ENCODE measurements around the gene PCK1. TPM values are rescaled to one million over a fixed set of nuclear protein-coding genes. Genes with fewer than 3 reads are reported as not detected.

PCK1 gene
- total RNA-seq, 1 donor from 2014 or later = 331 TPM

DNA sequence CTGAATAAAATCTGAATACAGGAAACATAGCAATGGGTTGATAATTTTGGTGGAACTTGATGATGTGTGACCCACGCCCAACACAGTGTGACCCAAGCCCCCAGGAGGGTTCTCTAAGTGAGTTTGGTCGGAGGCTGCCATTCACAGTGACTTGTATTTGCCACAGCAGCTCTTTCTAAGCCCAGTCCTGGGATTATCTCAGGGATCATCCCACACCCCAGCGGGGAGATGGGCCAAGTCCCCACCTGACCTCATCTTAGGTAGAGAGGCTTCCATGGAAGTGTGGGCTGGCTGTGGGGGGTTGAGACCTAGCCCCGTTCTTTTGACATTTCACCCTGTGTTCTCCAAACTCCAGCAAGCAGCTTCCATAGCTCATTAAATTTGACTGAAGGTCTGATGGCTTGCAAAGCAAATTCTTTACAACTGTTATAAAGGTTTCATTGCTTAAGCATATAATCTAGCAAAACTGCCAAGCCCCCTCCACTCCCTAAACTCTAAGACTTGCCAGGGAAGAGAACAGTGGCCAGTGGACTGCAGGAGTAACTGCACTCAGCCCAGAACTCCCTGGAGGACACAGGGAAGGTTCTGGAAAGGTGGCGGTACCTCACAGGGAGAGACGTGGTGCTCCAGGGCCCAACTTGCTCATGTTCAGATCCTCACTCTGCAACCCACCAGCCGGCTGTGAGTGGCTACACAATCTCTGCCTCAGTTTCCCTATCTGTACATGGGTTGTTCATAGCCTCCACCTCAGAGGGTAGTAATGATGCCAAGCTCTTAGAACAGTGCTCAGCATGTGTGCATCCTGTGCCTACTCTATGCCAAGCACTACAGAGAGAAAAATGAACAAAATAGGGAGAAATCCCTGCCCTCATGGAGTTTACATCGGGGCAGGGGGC, 1.0 kb upstream of the PCK1 start:
- peak; percentile 24 for DNase-seq (ENCODE audit: low spot score)

DNA sequence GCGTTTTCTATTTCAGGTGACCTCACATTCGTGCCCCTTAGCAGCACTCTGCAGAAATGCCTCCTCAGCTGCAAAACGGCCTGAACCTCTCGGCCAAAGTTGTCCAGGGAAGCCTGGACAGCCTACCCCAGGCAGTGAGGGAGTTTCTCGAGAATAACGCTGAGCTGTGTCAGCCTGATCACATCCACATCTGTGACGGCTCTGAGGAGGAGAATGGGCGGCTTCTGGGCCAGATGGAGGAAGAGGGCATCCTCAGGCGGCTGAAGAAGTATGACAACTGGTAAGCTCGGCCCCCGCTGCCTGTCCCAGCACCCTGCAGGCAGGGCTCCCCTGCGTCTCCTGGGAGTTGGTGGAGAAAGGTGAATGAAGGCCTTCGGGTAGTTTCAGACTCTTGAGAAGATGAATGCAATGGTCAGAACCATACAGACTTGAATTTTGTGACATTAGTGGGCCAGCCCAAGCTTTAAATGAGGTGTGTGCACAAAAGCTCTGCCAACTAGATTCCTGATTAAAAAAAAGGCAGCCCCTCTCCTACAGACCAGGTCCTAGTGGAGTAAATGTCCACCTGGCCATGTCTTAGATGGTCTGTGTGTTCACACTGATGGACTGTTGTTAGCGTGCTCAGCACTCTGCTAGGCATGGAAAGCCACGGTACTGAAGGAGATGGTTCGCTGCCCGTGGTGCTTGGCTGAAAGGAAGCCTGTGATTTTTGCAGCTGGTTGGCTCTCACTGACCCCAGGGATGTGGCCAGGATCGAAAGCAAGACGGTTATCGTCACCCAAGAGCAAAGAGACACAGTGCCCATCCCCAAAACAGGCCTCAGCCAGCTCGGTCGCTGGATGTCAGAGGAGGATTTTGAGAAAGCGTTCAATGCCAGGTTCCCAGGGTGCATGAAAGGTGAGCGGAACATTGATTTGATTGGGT, 708 bp downstream of the PCK1 start:
- no peak for DNase-seq (ENCODE audit: low spot score)

DNA sequence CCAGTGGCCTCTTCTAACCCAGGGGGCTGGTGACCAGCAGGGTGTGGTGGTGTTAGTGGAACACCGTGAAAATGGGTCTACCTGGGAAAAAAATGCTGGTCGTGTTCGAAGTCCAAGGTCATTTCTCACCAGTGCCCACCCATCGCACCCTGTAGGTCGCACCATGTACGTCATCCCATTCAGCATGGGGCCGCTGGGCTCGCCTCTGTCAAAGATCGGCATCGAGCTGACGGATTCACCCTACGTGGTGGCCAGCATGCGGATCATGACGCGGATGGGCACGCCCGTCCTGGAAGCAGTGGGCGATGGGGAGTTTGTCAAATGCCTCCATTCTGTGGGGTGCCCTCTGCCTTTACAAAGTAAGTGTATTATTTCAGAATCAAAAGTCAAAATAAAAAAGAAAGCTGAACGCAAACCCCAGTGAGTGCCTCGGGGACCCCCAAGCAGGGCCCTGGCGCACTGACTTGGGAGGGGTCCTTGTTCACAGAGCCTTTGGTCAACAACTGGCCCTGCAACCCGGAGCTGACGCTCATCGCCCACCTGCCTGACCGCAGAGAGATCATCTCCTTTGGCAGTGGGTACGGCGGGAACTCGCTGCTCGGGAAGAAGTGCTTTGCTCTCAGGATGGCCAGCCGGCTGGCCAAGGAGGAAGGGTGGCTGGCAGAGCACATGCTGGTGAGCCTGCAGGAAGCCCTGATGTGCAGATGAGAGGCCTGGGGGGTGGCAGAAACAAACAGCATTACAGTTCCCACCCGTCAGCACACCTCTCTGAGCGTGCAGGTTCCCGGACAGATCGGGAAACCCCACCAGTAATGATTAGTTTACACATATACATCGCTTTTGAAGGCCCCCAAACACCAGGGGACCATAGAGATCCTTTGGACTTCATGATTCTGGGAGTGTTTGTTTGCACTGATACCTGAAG, 1.9 kb downstream of the PCK1 start:
- DNase-seq (ENCODE audit: low spot score) = no peak

DNA sequence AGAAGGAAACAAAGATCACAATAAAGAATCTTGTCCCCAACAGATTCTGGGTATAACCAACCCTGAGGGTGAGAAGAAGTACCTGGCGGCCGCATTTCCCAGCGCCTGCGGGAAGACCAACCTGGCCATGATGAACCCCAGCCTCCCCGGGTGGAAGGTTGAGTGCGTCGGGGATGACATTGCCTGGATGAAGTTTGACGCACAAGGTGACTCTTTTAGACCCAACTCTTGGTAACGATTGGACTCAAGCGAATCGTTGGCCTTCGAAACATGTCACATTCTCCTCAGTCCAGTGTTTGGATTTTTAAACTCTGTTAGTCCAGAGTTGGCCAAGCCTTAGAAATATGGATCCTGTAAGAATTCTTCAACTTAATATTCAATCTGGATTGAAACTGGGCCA, 2.6 kb downstream of the PCK1 start:
- DNase-seq (ENCODE audit: low spot score) = no peak

DNA sequence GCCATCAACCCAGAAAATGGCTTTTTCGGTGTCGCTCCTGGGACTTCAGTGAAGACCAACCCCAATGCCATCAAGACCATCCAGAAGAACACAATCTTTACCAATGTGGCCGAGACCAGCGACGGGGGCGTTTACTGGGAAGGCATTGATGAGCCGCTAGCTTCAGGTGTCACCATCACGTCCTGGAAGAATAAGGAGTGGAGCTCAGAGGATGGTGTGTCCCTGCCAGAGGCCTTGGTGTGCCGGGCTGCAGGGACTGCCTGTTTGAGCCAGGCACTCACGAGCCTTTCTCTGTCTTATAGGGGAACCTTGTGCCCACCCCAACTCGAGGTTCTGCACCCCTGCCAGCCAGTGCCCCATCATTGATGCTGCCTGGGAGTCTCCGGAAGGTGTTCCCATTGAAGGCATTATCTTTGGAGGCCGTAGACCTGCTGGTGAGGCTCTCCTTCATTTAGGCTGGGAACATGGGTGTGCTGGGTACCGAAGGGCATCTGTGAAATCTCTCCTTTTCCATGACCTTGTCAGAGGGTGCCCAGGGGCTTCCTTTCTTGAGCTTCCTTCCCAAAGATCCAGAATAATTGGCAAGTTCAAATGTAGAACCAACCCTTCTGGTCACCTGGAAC, 3.4 kb downstream of the PCK1 start:
- no peak for DNase-seq (ENCODE audit: low spot score)

DNA sequence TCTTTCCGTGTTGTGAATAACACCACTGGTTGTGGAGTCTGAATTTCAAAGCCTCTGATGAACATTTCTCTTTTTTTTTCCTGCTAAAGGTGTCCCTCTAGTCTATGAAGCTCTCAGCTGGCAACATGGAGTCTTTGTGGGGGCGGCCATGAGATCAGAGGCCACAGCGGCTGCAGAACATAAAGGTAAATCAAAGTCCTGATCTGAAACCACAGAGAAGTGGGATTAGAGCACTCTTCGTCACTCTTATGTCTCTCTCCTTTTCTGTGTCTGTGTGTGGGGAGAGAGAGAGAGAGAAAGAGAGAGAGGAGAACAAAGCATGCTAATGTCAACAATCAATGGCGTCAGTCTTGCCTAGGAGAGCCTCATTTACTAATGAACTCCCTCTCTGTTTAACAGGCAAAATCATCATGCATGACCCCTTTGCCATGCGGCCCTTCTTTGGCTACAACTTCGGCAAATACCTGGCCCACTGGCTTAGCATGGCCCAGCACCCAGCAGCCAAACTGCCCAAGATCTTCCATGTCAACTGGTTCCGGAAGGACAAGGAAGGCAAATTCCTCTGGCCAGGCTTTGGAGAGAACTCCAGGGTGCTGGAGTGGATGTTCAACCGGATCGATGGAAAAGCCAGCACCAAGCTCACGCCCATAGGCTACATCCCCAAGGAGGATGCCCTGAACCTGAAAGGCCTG, 4.2 kb downstream of the PCK1 start:
- no peak for DNase-seq (ENCODE audit: low spot score)

DNA sequence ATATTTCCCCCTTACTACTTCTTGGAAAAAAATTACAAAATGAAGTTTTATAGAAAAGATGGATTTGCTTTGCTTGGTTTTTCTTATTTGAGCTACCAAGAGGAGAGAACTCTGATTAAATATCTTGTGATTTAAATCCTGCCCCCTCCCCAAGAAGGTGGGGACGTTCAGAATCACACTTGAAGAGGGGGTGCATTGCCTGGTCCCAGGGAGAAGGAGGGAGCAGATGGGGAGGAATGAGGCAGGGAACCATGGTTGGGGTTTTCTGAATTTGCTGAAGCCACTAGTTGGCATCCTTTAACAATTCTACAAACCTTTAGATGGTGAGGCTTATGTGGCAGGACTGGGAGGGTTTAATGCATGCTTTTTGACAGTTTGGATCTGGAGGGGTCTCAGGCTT, 5.5 kb downstream of the PCK1 start:
- no peak for DNase-seq (ENCODE audit: low spot score)

DNA sequence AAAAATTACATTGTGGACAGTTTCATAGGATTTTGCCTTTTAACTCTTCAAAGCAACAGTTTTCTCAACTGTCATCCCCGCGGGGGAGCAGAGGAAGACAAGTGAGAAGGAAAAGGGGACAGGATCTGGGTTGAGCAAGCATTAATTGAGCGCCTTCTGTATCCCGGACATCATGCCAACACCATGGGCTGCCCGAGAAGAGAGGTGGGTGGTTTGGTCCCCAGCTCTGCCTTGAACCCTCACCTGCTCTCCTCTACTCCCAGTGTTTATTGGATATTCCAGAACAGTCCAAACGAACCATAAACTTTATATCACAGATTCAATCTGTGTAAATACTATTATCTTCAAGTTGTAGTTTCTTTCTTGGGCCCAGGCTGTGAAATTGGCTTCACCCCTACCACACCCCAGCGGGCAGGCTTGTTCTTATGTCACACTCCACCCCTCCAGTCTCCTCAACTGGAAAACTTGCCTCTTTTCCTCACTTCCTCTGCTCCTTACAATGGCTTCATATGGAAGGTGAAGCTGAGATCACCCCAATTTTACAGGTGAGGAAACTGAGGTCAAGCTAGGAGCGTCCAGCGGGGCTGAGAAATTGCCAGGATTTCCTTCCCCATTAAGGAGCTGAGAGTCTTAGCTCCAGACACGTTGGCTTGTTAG, 6.0 kb downstream of the PCK1 start:
- no peak for DNase-seq (ENCODE audit: low spot score)

DNA sequence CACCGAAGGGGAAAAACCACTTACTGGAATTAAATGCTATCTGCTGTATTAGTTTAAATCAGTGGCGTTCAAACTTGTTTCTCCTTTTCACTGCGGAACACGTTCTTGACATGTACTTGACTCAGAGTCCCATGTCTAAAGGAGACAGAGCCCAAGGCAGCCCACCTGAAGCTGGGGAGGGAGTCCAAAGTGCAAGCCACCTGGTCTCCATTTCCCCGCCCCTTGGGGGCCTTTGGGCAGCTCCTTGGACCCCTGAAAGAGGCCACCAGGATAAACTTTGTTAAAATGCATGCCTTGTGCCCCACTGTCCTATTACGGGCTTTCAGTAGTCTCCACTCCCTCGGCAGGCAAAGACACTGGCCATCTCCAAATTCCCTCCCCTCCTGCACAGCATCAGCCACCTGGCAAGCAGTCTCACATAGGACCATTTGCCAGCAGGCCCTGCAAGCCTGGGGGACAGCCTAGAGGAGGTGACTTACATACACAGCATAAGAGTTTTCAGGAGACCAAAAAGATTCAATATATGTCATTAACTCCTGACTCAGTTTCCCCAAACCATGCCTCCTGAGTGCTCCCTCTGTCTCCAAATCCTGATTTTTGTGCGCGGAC, 6.7 kb downstream of the PCK1 start:
- DNase-seq (ENCODE audit: low spot score) = no peak

DNA sequence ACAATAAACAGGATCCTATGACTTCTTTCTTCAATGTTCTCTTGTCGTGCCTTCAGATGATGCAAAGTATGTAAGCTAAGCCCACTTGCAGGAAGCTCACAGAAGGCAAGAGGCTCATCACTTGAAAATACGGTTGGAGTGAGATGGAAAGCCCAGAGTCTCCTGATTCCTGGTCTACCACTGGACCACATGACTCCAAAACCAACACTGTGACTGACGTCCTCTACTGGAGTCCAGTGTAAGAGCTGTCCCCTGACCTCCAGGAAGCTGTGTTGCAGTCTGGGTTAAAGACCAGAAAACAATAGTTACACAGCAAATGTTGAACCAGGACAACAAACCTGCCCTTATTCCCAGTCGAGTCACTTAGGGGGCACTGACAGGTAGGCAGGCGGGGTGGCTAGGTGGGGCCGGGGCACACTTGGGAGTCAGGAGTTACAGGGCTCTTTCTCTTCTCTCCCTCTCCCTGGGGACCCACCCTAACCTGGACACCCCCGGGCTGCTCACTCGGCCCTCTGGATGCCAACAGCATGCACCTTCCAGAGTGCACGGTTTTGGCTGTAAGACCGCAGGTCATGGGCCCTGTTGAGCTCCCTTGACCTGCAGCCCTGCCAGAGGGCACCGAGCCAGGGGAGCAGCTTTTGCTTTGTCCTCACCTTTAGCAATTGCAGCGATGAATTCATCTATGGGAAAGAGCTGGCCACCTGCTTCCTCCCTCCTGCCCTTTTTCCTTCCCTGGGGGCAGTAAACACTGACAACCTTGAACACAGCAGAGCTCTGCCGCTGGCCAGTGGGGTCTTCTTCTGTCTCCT, 7.4 kb downstream of the PCK1 start:
- DNase-seq (ENCODE audit: low spot score) = no peak

DNA sequence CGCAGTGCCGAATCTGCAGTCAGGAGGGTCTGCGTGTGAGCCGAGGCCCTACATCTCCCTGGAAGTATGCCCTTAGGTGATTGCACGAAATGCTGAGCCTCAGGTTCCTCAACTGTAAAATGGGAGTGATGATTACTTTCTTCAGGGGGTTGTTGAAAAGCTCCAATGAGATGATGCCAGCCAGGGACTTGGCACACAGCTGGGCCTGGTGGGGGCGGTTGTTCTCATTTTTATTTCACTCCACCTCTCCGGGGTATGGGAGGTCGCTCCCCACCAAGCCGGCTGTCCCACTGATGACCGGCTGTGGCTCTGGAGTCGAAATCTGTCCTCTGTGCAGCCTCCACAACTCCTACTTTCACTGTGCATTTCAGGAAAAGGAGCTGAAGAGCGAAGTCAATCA, 8.1 kb downstream of the PCK1 start:
- no peak for DNase-seq (ENCODE audit: low spot score)

DNA sequence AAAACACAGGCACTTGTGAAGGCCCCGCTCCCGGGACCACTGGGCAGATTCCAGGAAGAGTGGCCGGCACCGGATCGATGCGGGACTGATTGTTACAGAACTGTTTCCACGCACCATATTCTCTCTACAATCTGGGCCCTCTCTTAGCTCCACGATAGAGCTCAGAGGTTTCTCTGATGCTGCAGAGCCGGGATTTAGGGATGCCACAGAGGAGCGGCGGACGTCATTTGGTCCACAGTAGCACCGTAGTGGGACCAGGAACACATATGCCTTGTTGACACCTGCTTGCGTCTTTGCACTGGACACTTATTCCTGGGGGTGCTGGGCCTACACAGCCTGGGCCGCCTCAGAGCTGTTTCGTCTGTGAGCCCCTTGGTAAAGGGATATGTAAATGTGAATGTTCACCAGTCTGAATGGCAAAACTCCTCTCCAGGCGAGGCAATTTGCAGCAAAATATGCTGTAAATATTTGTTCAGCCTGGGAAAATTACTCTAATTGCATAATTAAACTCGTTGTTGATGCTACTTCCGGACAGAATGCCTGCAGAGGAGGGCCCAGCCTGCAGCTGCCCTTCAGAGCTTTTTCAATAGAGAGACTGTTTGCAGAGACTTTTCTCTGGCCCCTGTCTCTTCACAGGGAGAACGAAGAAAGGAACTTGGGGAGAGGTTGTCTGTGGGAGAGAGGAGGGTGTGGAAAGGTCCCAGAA, 9.4 kb downstream of the PCK1 start:
- no peak for DNase-seq (ENCODE audit: low spot score)

DNA sequence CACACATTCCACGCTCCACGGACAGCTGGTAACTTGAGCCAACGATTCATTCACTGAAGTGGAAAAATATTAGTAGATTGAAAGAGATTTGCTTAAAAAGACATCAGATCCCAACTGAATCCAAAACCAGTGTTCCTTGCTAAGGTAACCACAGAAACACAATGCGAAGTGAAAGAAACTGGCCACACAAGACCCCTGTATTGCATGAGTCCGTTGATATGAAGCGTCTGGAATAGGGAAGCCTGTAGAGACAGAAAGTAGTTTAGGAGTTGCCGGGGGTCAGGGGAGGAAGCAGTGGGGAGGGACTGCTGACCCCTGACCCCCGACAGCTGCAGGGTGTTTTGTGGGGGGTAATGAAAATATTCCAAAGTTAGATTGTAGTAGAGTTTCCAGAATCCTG, 10.0 kb downstream of the PCK1 start:
- no peak for DNase-seq (ENCODE audit: low spot score)

DNA sequence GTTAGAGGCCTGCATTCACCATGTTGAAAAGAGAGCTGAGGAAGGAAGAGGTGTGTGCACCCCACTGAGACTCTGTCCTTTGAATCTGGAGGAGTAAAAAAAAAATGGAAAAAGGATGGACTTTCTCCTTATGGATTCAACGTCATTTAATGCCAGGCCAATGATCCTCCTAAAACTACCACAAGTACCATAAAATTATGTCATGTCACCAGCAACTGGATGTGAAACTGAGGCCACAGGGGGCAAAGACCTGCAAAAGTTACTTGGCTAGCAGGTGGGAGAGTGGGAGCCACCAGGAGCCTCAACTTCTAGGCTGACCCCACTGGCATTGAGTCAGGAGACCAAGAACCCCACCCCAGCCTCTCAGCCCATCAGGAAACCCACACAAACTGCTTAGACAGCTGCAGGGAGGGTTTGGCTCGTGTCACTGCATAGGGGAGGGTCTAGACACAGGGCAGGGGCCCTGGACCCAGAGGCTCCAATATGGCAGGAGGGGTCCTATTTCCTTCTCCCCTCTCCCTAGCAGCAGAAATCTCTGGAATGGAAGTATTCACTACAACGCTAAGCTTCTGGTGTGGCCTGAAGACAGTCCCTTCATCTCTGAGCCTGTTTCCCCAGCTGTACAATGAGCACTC, 11.0 kb downstream of the PCK1 start:
- no peak for DNase-seq (ENCODE audit: low spot score)

DNA sequence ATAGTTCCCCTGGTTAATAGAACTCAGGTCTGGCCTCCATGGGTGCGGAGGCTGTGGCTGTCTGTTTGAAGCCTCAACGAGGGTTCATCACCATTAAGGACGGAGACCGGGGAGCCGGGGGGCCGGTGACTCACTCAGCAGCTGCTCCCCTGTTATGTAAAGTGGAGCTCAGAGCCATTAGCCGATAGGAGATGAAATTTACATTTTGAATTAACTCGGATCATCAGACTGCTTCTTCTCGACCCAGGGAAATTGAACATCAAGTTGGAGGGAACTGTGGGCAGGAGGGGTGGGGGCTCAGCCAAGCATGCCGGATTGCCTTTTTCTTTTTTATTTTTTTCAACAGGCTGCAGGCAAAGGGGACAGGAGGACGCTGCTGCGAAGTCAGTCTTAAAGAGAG, 12.3 kb downstream of the PCK1 start:
- DNase-seq (ENCODE audit: low spot score) = no peak

DNA sequence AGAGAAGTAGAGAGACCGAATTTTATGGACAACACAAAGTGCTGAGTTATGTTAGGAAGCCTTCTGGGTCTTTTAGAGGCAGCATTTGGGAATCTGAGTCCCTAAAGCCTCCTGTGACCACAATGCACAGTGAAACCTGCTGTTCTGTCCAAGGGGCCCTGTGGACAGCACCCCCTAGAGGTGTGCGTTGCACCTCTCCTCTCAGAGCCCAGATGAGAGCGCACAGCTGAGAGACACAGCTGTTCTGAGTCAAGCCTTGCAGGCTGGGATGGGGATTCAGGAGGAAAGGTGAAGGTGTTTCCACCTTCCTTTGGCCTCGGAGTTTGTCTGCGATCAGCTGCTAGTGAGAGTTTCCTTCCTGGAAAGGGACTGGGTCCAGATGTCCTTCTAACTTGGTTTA, 13.0 kb downstream of the PCK1 start:
- DNase-seq (ENCODE audit: low spot score) = no peak

DNA sequence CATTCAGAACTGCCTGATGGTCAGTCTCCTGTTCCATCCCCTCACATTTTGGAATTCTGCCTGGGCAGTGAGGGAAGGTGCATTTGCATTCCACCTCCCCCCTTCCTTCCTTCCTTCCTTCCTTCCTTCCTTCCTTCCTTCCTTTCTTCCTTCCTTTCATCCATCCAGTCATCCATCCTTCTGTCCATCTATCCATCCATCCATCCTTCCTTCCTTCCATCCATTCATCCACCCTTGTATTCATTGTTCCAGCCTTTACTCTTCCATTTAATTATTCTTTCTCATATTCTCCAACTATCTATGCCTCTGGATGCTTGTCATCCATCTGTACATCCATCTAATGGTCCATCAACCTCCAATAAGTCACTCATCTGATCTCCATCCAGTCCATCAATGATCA, 14.0 kb downstream of the PCK1 start:
- no peak for DNase-seq (ENCODE audit: low spot score)
